Measurements from ENCODE around the gene MTA1. TPM values are rescaled to one million over a fixed set of nuclear protein-coding genes. Genes with fewer than 3 reads are reported as not detected.

MTA1 gene
- polyA plus RNA-seq, 4 donors, result 28.4 to 98.9 (median 51.9) TPM

DNA sequence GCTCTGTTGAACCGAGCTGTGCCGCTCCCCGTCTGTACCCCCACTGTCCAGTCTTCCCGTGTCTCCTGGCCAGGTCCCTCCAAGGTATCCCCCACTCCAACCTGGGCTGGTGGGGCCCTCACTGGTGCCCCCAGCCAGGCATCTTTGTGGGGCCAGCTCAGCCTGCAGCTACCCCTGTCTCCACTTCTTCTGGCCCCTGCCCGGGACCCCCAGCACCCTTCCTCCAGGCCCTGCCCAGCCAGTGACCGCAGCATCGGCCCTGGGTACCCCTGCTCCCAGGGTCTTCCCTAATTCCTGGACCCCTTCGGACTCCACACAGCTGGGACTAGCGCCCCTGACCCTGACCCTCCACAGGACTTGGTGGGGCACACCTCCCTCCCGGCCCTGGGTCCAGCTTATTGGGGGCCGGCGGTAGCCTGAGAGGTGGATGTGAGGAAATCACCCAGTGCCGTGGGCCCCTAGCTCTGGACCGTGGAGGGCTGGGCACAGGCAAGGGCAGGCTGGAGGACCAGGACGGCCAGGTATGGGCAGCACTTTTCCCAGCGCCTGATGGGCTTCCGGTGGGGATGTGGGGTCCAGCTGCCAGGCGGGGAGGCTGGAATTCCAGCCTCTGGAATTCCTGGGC, 63.0 kb downstream of the MTA1 start:
- peaks cover 2 to 59% (median 7%) of the 10 kb centered on the region in 3 donors for H3K4me1 ChIP-seq (ENCODE audit: control insufficient read depth in 3 of 3, insufficient read depth in 2 of 3, low read depth in 1 of 3, low read length in 2 of 3)
- 52 to 66% (median 63%) methylated on average over 18 of the region's 18 CpGs for WGBS, 3 donors
- DNase-seq (no peak), FAIRE-seq (no peak)
- no peak overlapping the region for H3K4me3 ChIP-seq (ENCODE audit: low read depth in 1 of 3, low read length in 3 of 3)
- H3K27me3 ChIP-seq (ENCODE audit: control insufficient read depth in 3 of 3, insufficient read depth in 3 of 3, low read length in 3 of 3), result peaks cover 0 to 26% (median 4%) of the 10 kb centered on the region in 3 donors
- H3K27ac ChIP-seq (ENCODE audit: low read depth in 1 of 3, low read length in 2 of 3), result peak overlapping the region; percentile 64 to 98 (median 95)
- H3K36me3 ChIP-seq (ENCODE audit: control insufficient read depth in 3 of 3, insufficient read depth in 2 of 3, low read depth in 1 of 3, low read length in 3 of 3), result peaks cover 0 to 8% (median 0%) of the 10 kb centered on the region in 3 donors
- no peaks in the 10 kb centered on the region for H3K9me3 ChIP-seq (ENCODE audit: control insufficient read depth in 2 of 2, insufficient read depth in 1 of 2, low read depth in 1 of 2, low read length in 1 of 2)

DNA sequence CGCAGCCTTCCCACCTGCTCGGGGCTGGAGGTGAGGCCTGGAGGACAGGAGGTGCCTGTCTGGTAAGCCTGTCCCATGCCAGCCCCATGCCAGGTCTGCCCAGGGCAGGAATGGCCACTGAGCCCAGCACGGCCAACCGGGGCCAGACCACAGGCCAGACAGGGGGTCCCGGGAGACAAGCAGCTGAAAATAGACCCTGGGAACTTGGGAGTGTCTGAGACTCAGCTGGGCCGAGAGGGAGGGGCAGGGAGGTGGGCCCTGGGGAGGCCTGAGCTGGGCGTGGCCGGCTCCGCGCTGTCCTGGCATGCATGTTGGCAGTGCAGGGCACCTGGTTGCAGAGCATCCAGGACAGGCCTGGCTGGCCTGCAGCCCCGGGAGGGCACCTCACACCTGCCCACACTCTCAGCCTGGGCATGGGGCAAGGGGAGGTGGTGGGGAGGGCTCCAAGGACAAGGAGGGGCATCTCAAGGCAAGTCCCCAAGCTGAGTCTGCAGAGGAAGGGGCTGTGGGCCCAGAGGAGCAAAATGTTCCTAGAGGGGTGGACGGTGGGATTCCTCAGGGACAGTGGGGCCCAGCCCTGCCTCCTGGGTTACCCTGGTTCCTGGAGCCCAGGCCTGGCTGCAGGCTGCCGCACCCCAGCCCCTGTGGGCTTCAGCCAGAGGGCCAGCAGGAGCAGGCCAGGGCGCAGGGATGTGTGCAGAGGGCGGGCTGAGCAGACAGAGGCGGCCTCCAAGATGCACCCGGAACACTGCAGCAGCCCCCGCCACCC, 63.9 kb downstream of the MTA1 start:
- Histone ChIP-seq H3K4me3 (ENCODE audit: low read depth in 1 of 3, low read length in 3 of 3) (no peak overlapping the region), H3K27me3 (ENCODE audit: control insufficient read depth in 3 of 3, insufficient read depth in 3 of 3, low read length in 3 of 3) (peaks cover 0 to 20% (median 4%) of the 10 kb centered on the region in 3 donors), H3K9me3 (ENCODE audit: control insufficient read depth in 2 of 2, insufficient read depth in 1 of 2, low read depth in 1 of 2, low read length in 1 of 2) (no peaks in the 10 kb centered on the region), H3K4me1 (ENCODE audit: control insufficient read depth in 3 of 3, insufficient read depth in 2 of 3, low read depth in 1 of 3, low read length in 2 of 3) (peaks cover 2 to 65% (median 7%) of the 10 kb centered on the region in 3 donors), H3K27ac (ENCODE audit: low read depth in 1 of 3, low read length in 2 of 3) (peak overlapping the region in 2 of 3 donors; percentile 95 to 98), H3K36me3 (ENCODE audit: control insufficient read depth in 3 of 3, insufficient read depth in 2 of 3, low read depth in 1 of 3, low read length in 3 of 3) (peaks cover 0 to 8% (median 0%) of the 10 kb centered on the region in 3 donors)
- FAIRE-seq (no peak), DNase-seq (peak; percentile 44 to 58)
- whole genome bisulfite sequencing, 3 donors, result 35 to 59% (median 53%) methylated on average over 16 to 18 of the region's 18 CpGs

DNA sequence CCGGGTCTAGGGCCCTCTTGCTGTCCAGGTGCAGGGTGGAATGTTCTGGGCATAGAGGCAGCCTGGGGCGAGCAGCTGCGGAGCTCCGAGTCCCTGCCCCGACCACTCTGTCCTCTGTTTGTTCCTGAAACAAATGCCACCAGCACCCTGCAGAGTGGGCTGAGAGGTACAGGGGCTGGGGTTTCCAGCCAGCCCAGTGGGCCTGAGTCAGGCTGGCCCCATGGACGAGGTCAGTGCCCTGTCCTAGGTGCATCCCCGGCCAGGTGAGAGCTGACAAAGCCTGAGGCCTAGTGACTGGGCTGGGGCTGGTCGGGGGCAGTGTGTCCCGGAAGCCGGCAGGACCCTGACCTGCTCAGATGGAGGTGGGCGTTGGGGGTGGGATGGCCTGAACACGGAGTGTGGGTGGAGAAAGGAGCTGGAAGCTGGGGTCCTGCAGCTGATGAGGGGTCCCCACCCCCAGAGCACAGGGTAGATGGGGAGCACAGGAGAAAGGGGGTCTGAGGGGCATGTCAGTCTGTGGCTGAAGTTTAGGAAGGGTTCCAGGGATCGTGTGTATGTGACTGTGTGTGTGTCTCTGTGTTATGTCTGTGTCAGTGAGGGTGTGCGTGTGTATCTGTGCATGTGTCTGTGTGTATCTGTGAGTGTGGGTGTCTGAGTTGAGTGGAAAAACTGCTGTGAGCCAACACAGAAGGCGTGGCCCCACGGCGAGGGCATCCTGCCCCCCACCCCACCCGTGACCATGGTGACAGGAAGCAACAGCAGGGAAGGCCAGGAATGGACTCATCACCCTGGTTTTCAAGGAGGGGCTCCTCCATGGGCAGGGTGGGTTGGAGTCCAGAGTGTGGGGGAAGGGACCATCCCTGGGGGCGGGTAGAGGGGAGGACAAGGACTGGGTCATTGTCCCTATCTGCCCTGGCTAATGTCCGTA, 64.7 kb downstream of the MTA1 start:
- Histone ChIP-seq H3K27me3 (ENCODE audit: control insufficient read depth in 3 of 3, insufficient read depth in 3 of 3, low read length in 3 of 3) (peaks cover 0 to 17% (median 4%) of the 10 kb centered on the region in 3 donors), H3K36me3 (ENCODE audit: control insufficient read depth in 3 of 3, insufficient read depth in 2 of 3, low read depth in 1 of 3, low read length in 3 of 3) (peaks cover 0 to 6% (median 0%) of the 10 kb centered on the region in 3 donors), H3K4me3 (ENCODE audit: low read depth in 1 of 3, low read length in 3 of 3) (no peak overlapping the region), H3K4me1 (ENCODE audit: control insufficient read depth in 3 of 3, insufficient read depth in 2 of 3, low read depth in 1 of 3, low read length in 2 of 3) (peaks cover 2 to 71% (median 7%) of the 10 kb centered on the region in 3 donors), H3K9me3 (ENCODE audit: control insufficient read depth in 2 of 2, insufficient read depth in 1 of 2, low read depth in 1 of 2, low read length in 1 of 2) (no peaks in the 10 kb centered on the region), H3K27ac (ENCODE audit: low read depth in 1 of 3, low read length in 2 of 3) (peak overlapping the region in 1 of 3 donors; percentile 98)
- FAIRE-seq, result no peak
- WGBS, 3 donors, result 63 to 72% (median 69%) methylated on average over 20 of the region's 20 CpGs
- DNase-seq, result peak in 1 of 2 donors; percentile 54

DNA sequence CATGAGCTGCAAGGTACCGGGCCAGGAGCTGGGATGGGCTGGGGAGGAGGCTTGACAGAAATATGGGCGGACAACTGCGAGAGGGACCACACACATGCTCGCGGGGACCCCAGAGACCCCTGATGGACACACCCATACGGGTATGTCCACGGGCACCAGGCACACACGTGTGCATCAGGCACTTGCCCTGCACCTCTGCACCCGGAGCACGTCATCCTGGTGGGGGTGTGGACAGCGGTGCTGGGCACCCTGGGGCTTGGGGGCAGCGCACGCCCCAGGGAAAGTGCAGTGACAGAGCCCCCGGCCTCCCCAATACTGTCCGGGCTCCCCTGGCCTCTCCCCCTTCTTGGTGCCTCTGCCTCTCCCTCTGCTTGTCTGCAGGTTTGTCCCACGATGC, 65.4 kb downstream of the MTA1 start:
- peak overlapping the region in 1 of 3 donors; percentile 96 for H3K27ac ChIP-seq (ENCODE audit: low read depth in 1 of 3, low read length in 2 of 3)
- peaks cover 2 to 73% (median 7%) of the 10 kb centered on the region in 3 donors for H3K4me1 ChIP-seq (ENCODE audit: control insufficient read depth in 3 of 3, insufficient read depth in 2 of 3, low read depth in 1 of 3, low read length in 2 of 3)

DNA sequence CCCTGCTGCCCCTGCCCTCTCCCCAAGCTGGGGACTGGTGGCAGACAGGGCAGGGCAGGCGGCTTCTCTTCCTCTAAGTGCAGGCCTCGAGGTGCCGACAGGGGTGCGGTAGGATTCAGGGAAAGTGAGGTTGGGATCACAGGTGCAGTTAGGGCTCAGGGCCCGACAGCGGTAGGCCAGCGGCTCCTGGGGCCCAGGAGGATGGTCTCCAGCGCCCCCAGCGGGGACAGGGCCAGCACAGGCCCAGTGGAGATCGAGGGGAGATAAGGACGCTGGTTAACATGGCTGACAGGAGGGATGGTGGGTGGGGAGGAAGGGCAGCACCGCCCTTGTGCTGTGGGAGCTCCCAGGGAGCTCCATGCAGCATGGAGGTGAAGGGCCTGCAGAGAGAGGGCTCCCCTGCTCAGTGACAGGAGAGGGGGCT, 66.1 kb downstream of the MTA1 start:
- DNase-seq (peak; percentile 51 to 69), FAIRE-seq (no peak)
- Histone ChIP-seq H3K9me3 (ENCODE audit: control insufficient read depth in 2 of 2, insufficient read depth in 1 of 2, low read depth in 1 of 2, low read length in 1 of 2) (no peaks in the 10 kb centered on the region), H3K27me3 (ENCODE audit: control insufficient read depth in 3 of 3, insufficient read depth in 3 of 3, low read length in 3 of 3) (peaks cover 0 to 10% (median 0%) of the 10 kb centered on the region in 3 donors), H3K4me1 (ENCODE audit: control insufficient read depth in 3 of 3, insufficient read depth in 2 of 3, low read depth in 1 of 3, low read length in 2 of 3) (peaks cover 2 to 67% (median 7%) of the 10 kb centered on the region in 3 donors), H3K36me3 (ENCODE audit: control insufficient read depth in 3 of 3, insufficient read depth in 2 of 3, low read depth in 1 of 3, low read length in 3 of 3) (peaks cover 0 to 2% (median 0%) of the 10 kb centered on the region in 3 donors), H3K27ac (ENCODE audit: low read depth in 1 of 3, low read length in 2 of 3) (peak overlapping the region in 1 of 3 donors; percentile 96), H3K4me3 (ENCODE audit: low read depth in 1 of 3, low read length in 3 of 3) (no peak overlapping the region)
- 16 to 35% (median 31%) methylated on average over 11 to 12 of the region's 12 CpGs for WGBS, 3 donors

More for the DNA sequence above, 65.4 kb downstream of the MTA1 start:
- 78 to 85% (median 84%) methylated on average over 14 to 16 of the region's 16 CpGs for WGBS, 3 donors
- Histone ChIP-seq H3K27me3 (ENCODE audit: control insufficient read depth in 3 of 3, insufficient read depth in 3 of 3, low read length in 3 of 3) (peaks cover 0 to 11% (median 0%) of the 10 kb centered on the region in 3 donors), H3K9me3 (ENCODE audit: control insufficient read depth in 2 of 2, insufficient read depth in 1 of 2, low read depth in 1 of 2, low read length in 1 of 2) (no peaks in the 10 kb centered on the region), H3K36me3 (ENCODE audit: control insufficient read depth in 3 of 3, insufficient read depth in 2 of 3, low read depth in 1 of 3, low read length in 3 of 3) (peaks cover 0 to 2% (median 0%) of the 10 kb centered on the region in 3 donors), H3K4me3 (ENCODE audit: low read depth in 1 of 3, low read length in 3 of 3) (no peak overlapping the region)
- no peak for DNase-seq
- FAIRE-seq, result no peak

DNA sequence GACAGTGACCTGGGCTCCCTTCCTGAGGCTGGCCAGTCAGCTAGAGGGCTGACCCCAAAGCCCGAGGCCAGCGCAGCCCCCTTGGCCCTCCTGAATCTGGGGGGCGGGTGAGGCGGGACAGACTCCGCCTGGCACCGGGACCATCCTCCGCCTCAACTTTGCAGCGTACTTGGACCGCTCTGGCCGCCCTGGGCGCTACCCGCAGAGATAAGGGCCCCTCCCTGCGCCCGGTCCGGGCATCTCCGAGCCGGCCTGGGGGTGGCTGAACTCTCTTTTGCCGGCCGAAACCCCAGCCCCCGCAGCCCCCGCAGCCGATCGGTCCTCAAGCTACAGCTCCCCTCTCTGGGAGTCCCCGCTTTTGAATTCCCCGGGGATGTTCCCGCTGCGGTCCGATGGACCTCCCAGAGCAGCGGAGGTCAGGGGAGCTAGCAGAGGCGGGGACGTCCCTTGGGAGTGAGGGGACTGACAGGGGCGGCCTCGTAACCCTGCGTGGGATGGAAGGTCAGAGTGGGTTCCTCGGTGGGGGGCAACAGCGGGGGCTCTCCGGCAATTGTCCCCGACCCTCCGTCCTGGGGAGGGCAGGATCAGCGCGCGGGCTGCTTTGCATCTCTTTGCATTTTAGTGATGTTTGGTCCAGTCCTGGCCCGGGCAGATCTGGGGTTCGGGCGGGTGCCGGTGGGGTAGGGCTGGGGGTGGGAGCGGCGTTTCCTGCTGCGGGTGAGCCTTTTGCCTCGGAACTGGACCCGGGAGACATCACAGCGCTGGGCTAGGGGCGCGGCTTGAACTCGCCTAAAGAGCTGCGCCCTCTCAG, 66.7 kb downstream of the MTA1 start, which contains the start of gene CRIP1:
Gene CRIP1, plus strand, starts transcription at position 724 of the 811 bp plus-strand sequence. CDS start 374 bp downstream, outside the sequence.
- H3K27ac ChIP-seq (ENCODE audit: low read depth in 1 of 3, low read length in 2 of 3), result peak within 1 kb of the TSS; percentile 79 to 96 (median 94)
- H3K36me3 ChIP-seq (ENCODE audit: control insufficient read depth in 3 of 3, insufficient read depth in 2 of 3, low read depth in 1 of 3, low read length in 3 of 3), result peaks cover 0 to 2% (median 0%) of the 10 kb centered on the region in 3 donors
- H3K9me3 ChIP-seq (ENCODE audit: control insufficient read depth in 2 of 2, insufficient read depth in 1 of 2, low read depth in 1 of 2, low read length in 1 of 2), result no peaks in the 10 kb centered on the region
- WGBS, 3 donors, result 3 to 8% (median 8%) methylated on average over 48 to 56 of the region's 56 CpGs
- H3K4me1 ChIP-seq (ENCODE audit: control insufficient read depth in 3 of 3, insufficient read depth in 2 of 3, low read depth in 1 of 3, low read length in 2 of 3), result peaks cover 2 to 62% (median 7%) of the 10 kb centered on the region in 3 donors
- H3K27me3 ChIP-seq (ENCODE audit: control insufficient read depth in 3 of 3, insufficient read depth in 3 of 3, low read length in 3 of 3), result peaks cover 0 to 10% (median 0%) of the 10 kb centered on the region in 3 donors
- peak within 1 kb of the TSS; percentile 51 to 70 (median 65) for H3K4me3 ChIP-seq (ENCODE audit: low read depth in 1 of 3, low read length in 3 of 3)
- FAIRE-seq (no peak), DNase-seq (peak; percentile 42 to 64)

DNA sequence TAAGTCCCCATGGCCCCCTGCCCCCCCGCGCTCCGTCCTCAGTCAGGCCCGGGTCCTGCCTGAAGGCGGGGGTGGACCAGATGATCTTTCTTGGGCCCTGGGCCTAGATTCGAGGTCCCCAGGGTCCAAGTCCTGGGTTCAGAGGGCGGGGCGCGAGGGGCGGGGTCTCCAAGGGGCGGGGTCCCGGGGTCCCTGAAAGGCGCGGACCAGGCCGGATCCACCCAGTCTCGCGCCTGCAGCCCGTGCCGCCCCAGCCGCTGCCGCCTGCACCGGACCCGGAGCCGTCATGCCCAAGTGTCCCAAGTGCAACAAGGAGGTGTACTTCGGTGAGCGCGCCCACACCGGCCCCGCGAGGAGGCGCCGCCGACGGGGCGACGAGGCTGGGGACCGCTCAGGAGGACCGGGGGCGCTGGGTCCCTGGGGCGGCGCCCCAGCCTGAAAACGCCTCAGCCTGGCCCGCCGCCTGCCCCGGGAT, 67.4 kb downstream of the MTA1 start:
- H3K9me3 ChIP-seq (ENCODE audit: control insufficient read depth in 2 of 2, insufficient read depth in 1 of 2, low read depth in 1 of 2, low read length in 1 of 2), result no peaks in the 10 kb centered on the region
- H3K27ac ChIP-seq (ENCODE audit: low read depth in 1 of 3, low read length in 2 of 3), result peak overlapping the region; percentile 79 to 96 (median 94)
- no peak for FAIRE-seq
- peaks cover 0 to 2% (median 0%) of the 10 kb centered on the region in 3 donors for H3K36me3 ChIP-seq (ENCODE audit: control insufficient read depth in 3 of 3, insufficient read depth in 2 of 3, low read depth in 1 of 3, low read length in 3 of 3)
- peaks cover 2 to 56% (median 7%) of the 10 kb centered on the region in 3 donors for H3K4me1 ChIP-seq (ENCODE audit: control insufficient read depth in 3 of 3, insufficient read depth in 2 of 3, low read depth in 1 of 3, low read length in 2 of 3)
- H3K27me3 ChIP-seq (ENCODE audit: control insufficient read depth in 3 of 3, insufficient read depth in 3 of 3, low read length in 3 of 3), result peaks cover 0 to 10% (median 0%) of the 10 kb centered on the region in 3 donors
- DNase-seq, result peak; percentile 77 to 80
- peak overlapping the region; percentile 51 to 70 (median 65) for H3K4me3 ChIP-seq (ENCODE audit: low read depth in 1 of 3, low read length in 3 of 3)
- 1% methylated on average over 40 to 45 of the region's 45 CpGs for WGBS, 3 donors
